DOHH2 (cell line): ENCODE measurements around the gene ABCG2.
"Not testable (repeated sequence)": the region's sequence is repeated elsewhere in the genome, so short reads cannot be mapped to it uniquely, and the experiment has no call there.

Experiments used
- EZH2phosphoT487 ChIP-seq: fragments of 200-600 bp; sonication (generic); IDR thresholded peaks from 2 replicates; pipeline ENCODE4 v1.6.1; 2017; ENCODE audit warnings: borderline replicate concordance, mild to moderate bottlenecking, antibody characterized with exemption, low read length, moderate library complexity, mixed read lengths
- TF ChIP-seq, protein P1 (sequence below): fragments of 200-600 bp; sonication (generic); IDR thresholded peaks from one replicate; pipeline ENCODE4 v1.5.1; 2014; ENCODE audit warnings: antibody characterized with exemption, mild to moderate bottlenecking, low read depth, low read length; ENCODE audit not compliant: poor library complexity, severe bottlenecking

- TF ChIP-seq, protein P1, sequence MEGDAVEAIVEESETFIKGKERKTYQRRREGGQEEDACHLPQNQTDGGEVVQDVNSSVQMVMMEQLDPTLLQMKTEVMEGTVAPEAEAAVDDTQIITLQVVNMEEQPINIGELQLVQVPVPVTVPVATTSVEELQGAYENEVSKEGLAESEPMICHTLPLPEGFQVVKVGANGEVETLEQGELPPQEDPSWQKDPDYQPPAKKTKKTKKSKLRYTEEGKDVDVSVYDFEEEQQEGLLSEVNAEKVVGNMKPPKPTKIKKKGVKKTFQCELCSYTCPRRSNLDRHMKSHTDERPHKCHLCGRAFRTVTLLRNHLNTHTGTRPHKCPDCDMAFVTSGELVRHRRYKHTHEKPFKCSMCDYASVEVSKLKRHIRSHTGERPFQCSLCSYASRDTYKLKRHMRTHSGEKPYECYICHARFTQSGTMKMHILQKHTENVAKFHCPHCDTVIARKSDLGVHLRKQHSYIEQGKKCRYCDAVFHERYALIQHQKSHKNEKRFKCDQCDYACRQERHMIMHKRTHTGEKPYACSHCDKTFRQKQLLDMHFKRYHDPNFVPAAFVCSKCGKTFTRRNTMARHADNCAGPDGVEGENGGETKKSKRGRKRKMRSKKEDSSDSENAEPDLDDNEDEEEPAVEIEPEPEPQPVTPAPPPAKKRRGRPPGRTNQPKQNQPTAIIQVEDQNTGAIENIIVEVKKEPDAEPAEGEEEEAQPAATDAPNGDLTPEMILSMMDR, result not testable (repeated sequence)
- not testable (repeated sequence) for TF ChIP-seq EZH2phosphoT487
These were observed 50.4 kb downstream of the ABCG2 start for GRCh38 chr4:88108108-88108465.
